ENCODE measurements around the gene DNAH14. TPM values are rescaled to one million over a fixed set of nuclear protein-coding genes. Genes with fewer than 3 reads are reported as not detected.
"Not testable (repeated sequence)": the region's sequence is repeated elsewhere in the genome, so short reads cannot be mapped to it uniquely, and the experiment has no call there.

The DNAH14 gene
- total and polyA plus RNA-seq, 3 donors from 2014 or later, result 30.1 to 82.1 (median 37.3) TPM

DNA sequence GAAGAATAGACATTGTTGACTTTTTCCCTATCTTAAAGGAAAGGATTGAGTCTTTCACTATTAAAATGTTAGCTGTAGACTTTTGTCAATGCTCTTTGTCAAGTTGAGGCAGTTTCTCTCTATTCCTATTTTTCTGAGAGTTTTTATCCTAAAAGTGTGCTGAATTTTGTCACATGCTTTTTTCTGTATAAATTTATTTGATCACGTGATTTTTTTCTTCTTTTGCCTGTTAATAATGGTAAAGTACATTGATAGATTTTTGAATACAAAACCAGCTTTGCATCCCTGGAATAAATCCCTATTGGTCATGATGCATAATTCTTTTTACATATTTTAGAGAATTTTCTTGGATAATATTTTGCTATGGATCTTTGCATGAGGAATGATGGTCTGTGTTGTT, 60.1 kb downstream of the DNAH14 start:
- Histone ChIP-seq H3K4me3 (no peak overlapping the region), H3K36me3 (ENCODE audit: low read depth, missing control alignments) (no peaks in the 10 kb centered on the region), H3K27me3 (no peaks in the 10 kb centered on the region), H3K9me3 (no peaks in the 10 kb centered on the region), H3K4me1 (no peaks in the 10 kb centered on the region), H3K27ac (no peak overlapping the region)
- WGBS, 2 donors, result 63 to 69% methylated on average over 1 of the region's 1 CpG
- no peak for DNase-seq
- intact Hi-C loops (cut with DNase I; ENCODE audit: low total_unique reads), result no loop called here
- TF ChIP-seq, protein P1, sequence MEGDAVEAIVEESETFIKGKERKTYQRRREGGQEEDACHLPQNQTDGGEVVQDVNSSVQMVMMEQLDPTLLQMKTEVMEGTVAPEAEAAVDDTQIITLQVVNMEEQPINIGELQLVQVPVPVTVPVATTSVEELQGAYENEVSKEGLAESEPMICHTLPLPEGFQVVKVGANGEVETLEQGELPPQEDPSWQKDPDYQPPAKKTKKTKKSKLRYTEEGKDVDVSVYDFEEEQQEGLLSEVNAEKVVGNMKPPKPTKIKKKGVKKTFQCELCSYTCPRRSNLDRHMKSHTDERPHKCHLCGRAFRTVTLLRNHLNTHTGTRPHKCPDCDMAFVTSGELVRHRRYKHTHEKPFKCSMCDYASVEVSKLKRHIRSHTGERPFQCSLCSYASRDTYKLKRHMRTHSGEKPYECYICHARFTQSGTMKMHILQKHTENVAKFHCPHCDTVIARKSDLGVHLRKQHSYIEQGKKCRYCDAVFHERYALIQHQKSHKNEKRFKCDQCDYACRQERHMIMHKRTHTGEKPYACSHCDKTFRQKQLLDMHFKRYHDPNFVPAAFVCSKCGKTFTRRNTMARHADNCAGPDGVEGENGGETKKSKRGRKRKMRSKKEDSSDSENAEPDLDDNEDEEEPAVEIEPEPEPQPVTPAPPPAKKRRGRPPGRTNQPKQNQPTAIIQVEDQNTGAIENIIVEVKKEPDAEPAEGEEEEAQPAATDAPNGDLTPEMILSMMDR (IDR thresholded peaks at IDR 0.05), result no peak
- TF ChIP-seq POLR2A (IDR thresholded peaks at IDR 0.05), result no peak

DNA sequence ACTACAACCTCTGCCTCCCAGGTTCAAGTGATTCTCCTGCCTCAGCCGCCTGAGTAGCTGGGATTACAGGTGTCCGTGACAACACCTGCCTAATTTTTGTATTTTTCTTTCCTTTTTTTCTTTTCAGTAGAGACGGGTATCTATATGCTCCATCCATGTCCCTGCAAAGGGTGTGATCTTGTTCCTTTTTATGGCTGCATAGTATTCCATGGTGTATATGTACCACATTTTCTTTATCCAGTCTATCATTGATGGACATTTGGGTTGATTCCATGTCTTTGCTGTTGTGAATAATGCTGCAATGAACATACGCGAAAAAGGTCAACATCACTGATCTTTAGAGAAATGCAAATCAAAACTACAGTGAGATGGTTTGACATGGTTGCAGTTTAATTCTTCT, 62.1 kb downstream of the DNAH14 start:
- H3K36me3 ChIP-seq (ENCODE audit: low read depth, missing control alignments); H3K9me3 ChIP-seq; H3K27ac ChIP-seq; H3K27me3 ChIP-seq; intact Hi-C loops (cut with DNase I; ENCODE audit: low total_unique reads); H3K4me1 ChIP-seq; DNase-seq; H3K4me3 ChIP-seq: not testable (repeated sequence)
- WGBS, 2 donors, result 84 to 96% methylated on average over 5 of the region's 5 CpGs

DNA sequence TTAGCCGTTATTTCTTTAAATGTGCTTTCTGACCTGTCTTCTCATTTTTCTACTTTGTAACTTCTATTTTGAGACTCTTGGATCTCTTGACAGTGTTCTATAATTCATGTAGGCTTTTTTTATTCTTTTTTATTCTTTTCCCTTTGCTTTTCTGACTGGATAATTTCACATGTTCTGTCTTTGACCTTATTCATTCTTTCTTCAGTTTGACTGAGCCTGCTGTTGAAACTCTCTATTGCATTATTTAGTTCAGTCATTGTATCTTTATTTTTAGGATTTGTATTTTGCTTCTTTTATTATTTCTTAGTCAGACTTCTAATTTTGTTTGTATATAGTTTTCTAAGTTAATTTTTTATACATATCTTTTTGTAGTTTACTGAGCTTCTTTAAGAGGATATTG, 66.1 kb downstream of the DNAH14 start:
- Histone ChIP-seq H3K27me3 (no peaks in the 10 kb centered on the region), H3K9me3 (no peaks in the 10 kb centered on the region), H3K4me3 (no peak overlapping the region), H3K4me1 (no peaks in the 10 kb centered on the region), H3K36me3 (ENCODE audit: low read depth, missing control alignments) (no peaks in the 10 kb centered on the region), H3K27ac (no peak overlapping the region)
- no peak for DNase-seq
- no peak for TF ChIP-seq POLR2A (IDR thresholded peaks at IDR 0.05)
- TF ChIP-seq, protein P1 (IDR thresholded peaks at IDR 0.05), result no peak
- intact Hi-C loops (cut with DNase I; ENCODE audit: low total_unique reads), result no loop called here
- WGBS, 2 donors, result 76 to 88% methylated on average over 1 of the region's 1 CpG

DNA sequence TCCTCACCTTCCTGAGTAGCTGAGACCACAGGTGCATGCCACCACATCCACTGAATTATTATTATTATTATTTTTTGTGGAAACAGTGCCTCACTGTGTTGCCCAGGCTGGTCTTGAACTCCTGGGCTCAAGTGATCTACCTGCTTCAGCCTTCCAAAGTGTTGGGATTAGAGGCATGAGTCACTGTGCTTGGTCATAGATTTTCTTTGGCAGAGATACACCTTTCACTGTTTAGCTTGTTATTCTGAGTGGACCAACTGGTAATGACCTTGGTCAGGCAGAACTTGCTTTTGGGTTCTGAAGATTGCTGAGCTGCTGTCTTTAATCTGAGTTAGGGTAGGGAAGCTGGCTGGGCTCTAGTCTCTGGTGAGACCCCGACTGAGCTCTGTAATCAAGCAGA, 66.8 kb downstream of the DNAH14 start:
- no peaks in the 10 kb centered on the region for H3K27me3 ChIP-seq
- no peak overlapping the region for H3K27ac ChIP-seq
- DNase-seq, result no peak
- intact Hi-C loops (cut with DNase I; ENCODE audit: low total_unique reads), result no loop called here
- WGBS, 2 donors, result 77 to 89% methylated on average over 1 of the region's 1 CpG
- H3K36me3 ChIP-seq (ENCODE audit: low read depth, missing control alignments), result no peaks in the 10 kb centered on the region
- H3K9me3 ChIP-seq, result no peaks in the 10 kb centered on the region
- no peaks in the 10 kb centered on the region for H3K4me1 ChIP-seq
- H3K4me3 ChIP-seq, result no peak overlapping the region
- TF ChIP-seq, protein P1 (IDR thresholded peaks at IDR 0.05), result no peak
- TF ChIP-seq POLR2A (IDR thresholded peaks at IDR 0.05), result no peak

DNA sequence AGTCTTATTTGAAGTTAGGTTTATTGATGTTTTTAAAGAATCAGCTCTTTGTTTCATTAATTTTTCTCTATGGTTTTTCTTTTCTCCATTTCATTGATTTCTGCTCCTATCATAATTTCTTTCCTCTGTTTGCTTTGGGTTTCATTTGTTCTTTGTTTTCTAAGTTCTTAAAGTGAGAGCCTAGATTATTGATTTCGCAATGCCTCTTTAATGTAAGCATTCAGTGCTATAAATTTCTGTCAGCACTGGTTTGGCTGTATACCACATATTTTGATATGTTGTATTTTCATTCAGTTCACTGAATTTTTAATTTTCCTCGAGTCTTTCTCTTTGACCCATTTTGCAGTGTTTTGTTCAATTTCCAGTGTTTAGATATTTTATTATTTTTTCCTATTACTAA, 68.7 kb downstream of the DNAH14 start:
- 89 to 100% methylated on average over 2 of the region's 2 CpGs for WGBS, 2 donors
- TF ChIP-seq POLR2A (IDR thresholded peaks at IDR 0.05), result no peak
- TF ChIP-seq, protein P1 (IDR thresholded peaks at IDR 0.05), result no peak
- Histone ChIP-seq H3K27me3 (no peaks in the 10 kb centered on the region), H3K27ac (no peak overlapping the region), H3K4me1 (no peaks in the 10 kb centered on the region), H3K9me3 (no peaks in the 10 kb centered on the region), H3K4me3 (no peak overlapping the region), H3K36me3 (ENCODE audit: low read depth, missing control alignments) (no peaks in the 10 kb centered on the region)
- no peak for DNase-seq
- intact Hi-C loops (cut with DNase I; ENCODE audit: low total_unique reads), result no loop called here
